RPMI8226 (cell line): ENCODE results near the gene SMPD2.

Experiments
- DNase-seq: peaks from one replicate; pipeline ENCODE4 v3.0.0-alpha.2; 2015

SMPD2 gene, protein sequence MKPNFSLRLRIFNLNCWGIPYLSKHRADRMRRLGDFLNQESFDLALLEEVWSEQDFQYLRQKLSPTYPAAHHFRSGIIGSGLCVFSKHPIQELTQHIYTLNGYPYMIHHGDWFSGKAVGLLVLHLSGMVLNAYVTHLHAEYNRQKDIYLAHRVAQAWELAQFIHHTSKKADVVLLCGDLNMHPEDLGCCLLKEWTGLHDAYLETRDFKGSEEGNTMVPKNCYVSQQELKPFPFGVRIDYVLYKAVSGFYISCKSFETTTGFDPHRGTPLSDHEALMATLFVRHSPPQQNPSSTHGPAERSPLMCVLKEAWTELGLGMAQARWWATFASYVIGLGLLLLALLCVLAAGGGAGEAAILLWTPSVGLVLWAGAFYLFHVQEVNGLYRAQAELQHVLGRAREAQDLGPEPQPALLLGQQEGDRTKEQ

DNA sequence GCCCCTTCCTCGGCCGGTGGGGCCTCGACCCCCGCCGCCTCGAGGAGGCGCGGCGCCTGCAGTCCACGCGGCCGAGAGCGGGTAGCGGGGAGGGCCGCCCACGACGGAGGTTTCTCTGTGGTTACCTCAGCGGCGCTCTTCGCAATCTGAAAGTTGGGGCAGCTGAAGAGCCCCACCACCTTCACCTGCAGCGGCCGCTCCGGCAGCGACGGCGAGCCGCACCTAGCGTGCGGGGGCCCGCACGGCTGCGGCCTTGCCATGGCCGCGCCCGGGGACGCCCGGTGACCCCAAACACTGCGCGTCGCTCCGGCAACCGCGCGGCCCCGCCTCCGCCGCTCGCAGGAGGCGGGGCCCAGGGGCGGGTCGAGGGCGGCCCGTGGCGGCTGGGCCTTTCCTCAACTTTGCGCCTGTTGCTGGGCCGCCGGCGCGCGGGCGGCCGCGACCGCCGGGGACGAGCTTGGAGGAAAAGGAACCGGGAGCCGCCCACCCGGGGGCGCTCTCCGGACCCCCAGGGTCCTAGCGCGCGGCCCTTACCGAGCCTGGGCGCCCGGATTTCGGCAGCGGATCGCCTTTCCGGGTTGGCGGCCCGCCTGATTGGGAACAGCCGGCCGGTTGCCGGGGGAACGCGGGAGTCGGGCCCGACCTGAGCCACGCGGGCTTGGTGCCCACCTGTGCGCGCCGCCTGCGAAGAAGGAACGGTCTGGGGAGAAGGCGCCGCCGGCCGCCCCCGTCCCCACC, at the start of gene SMPD2, which contains the start of gene PPIL6:
Gene SMPD2 (plus strand): TSS at position 394 of the 738 bp plus-strand sequence. CDS start 398 bp downstream, outside the sequence.
Gene PPIL6 (minus strand): TSS at position 298 of the 738 bp plus-strand sequence. CDS start 38 bp downstream, at position 260.
- peak; percentile 82 for DNase-seq

- no peak for DNase-seq
Observed at GRCh38 chr6:109393157-109393885, 47.2 kb upstream of the SMPD2 start.

GRCh38 chr6:109393886-109394281, 46.6 kb upstream of the SMPD2 start:
- DNase-seq: no peak

- no peak for DNase-seq
Observed at GRCh38 chr6:109396046-109396718, 44.3 kb upstream of the SMPD2 start.

DNA sequence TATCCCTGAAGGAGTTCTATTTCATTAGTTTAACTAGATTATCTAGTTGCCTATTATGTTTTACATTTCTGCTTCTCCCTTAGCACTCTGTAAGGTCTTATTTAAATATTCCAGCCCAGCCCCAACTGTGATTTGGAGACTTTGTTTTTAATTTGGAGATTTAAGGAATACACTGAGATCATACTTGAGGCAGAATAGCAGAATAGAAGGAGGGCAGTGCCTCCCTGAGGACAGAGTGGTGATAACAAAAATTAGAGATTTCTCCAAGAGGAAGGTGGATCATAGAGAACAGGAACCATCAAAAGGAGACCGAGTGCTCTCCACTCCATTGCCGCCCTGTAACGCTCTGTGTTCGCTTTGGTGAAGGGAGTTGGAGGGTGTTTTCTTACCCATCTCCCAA, 43.5 kb upstream of the SMPD2 start:
- no peak for DNase-seq

GRCh38 chr6:109406196-109406595, 34.3 kb upstream of the SMPD2 start:
- no peak for DNase-seq

DNA sequence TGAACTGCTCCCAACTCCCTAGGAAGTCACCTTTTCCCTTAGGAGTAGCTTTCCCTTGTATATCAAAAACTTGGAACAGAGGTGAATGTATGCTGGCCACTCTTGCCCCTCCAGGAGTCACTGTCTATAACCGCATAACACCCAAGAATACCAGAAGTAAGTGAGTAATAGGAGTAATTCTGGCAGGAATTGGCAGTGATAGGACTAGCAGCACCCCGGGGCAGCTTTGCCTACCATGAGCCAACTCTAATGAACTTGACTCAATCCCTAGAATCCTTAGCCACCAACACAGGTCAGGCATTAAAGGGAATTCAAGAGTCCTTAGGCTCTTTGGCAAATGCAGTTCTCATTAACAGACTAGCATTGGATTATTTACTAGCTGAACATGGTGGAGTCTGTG, 29.5 kb upstream of the SMPD2 start:
- DNase-seq: no peak

- no peak for DNase-seq
Observed at GRCh38 chr6:109417646-109418045, 22.9 kb upstream of the SMPD2 start.

GRCh38 chr6:109420751-109421150, 19.8 kb upstream of the SMPD2 start:
- no peak for DNase-seq

DNA sequence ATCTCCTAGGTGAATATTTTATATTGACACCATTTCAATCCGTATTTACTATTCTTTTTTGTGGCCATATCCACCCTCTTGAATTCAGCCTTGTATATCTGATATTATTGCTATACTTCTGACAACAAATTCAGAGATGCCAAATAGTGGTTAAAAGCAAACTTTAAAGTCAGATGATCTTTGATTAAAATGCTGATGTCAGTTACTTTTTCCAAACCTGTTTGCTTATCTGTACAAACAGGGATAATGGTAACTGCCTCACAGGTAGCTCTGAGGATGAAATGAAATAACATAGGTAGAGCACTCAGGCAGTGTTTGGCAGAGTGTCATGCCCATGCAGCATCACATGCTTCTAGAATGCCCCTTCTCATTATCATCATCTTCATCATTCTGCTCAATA, 19.3 kb upstream of the SMPD2 start:
- no peak for DNase-seq

- DNase-seq: no peak
Observed at GRCh38 chr6:109424946-109425345, 15.6 kb upstream of the SMPD2 start.

DNA sequence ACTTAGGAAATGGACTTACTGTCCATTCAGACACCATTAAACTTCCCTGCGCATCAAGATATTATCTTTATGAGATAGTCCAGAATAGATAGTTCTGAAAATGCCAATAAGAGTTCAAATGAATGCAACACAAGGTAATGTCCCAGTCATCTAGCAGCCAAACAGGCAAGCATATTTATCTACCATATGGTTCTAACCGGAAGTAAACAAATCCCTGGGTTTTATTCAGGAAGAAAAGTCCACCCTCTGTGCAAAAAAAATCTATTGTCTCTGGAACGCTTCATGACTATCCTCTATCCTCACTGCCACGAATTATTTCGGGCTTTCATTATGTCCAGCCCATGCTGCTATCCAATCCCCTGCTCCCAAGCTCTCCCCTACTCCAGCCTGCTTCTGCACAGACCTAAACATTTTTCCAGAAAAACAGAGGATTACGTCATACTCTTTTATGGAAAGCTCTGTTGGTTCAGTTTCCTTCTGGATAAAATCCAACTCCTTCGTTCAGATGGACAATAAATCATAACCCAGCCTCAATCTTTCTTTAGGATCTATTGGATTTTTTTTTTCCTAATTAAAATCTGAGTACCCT, 11.5 kb upstream of the SMPD2 start:
- no peak for DNase-seq

DNA sequence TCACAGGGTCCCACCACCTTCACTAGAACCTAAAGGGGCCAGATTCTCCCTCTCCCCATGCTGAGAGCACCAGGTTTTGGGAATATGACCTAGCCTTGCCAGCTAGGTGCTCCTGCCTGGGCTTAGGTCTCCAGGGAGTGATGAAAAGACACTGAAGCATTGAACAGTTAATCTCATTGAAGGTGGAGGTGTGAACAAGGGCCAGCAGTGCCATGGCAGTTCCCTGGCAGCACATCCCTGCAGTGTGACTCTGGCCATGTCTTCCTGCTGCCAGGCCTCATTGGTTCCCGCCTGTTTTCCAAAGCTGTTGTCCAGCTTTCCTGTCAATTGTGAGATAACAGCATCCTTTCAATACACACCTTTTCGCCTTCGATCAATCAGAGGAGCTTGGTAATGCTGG, 11.0 kb upstream of the SMPD2 start:
- no peak for DNase-seq

DNA sequence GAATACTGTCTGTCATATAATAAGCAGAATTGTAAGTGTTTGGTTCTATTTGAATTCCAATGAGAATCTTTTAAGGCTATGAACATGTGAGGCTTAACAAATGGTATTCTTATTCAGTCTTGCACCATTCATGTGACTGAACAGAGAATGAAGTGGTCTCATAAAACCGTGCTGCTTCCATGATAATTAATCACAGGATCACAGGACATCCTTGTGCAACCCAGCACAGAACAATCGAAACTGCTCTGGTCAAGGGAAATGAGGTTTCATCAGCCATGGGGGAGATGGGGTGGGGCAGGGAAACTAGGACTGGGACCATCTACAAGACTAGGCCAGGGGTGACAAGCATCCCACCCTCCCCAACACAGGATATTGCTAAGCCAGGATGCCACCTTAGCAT, 6.1 kb upstream of the SMPD2 start:
- DNase-seq: no peak

- no peak for DNase-seq
Observed at GRCh38 chr6:109436041-109436440, 4.5 kb upstream of the SMPD2 start.

DNA sequence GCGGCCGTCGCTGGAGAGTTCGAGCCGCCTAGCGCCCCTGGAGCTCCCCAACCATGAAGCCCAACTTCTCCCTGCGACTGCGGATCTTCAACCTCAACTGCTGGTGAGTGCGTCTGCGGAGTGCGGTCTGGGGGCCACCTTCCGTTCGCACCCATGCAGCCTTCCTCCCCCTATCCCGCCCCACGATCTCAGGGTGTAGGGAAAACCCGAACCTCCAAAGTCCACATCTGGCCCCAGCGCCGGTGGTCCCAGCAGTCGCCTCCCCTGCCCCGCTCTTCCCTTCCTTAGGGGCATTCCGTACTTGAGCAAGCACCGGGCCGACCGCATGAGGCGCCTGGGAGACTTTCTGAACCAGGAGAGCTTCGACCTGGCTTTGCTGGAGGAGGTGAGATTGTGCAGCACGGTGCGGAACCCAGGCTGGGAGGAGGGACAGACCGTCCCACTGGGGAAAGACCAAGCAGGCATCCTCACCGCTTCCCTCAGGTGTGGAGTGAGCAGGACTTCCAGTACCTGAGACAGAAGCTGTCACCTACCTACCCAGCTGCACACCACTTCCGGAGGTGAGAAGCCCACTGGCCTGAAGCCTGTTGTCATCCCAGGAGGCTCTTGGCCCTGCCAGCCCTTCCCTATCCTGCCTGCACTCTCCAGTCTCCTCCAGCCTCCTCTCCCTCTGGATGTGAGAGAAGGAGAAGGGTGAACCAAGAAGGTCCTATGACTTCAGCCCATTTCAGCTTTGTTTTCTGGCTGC, 719 bp downstream of the SMPD2 start:
- DNase-seq: peak; percentile 58

DNA sequence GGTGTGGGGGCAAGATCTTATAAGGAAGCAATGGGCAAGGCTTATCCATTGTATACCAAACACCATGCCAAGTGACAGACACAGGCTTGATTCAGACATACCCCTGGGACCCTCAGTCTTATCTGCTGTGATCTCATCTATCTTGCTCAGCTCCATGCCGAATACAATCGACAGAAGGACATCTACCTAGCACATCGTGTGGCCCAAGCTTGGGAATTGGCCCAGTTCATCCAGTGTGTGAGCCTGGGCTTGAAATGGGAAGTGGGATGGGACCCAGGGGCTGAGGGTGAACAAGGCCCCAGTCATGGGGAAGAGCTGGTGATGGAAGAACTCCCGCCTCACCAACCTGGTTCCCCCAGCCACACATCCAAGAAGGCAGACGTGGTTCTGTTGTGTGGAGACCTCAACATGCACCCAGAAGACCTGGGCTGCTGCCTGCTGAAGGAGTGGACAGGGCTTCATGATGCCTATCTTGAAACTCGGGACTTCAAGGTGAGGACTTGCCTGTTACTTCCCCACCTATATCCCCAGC, 1.9 kb downstream of the SMPD2 start:
- no peak for DNase-seq

- no peak for DNase-seq
Observed at GRCh38 chr6:109443425-109443950, 3.0 kb downstream of the SMPD2 start.

- no peak for DNase-seq
Observed at GRCh38 chr6:109445382-109445781, 4.9 kb downstream of the SMPD2 start.

DNA sequence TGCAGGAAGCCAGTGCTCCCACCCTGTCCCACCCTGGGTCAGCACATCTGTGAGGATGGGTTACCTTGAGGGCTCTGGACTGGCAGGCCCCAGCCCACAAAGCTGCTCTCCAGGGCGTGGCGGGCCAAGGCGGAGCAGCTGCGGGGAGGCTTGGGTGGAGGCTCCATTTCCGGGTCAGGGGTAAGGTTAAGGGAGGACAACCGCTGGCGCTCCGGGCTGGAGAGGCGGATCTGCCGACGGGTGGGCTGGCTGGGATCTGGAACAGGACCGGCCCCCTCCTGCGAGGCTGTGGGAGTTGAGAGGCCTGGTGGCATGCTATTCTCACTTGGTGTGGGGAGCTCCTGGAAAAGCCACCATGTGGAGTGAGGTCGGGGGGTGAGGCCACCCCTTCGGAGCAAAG, 5.5 kb downstream of the SMPD2 start:
- no peak for DNase-seq

DNA sequence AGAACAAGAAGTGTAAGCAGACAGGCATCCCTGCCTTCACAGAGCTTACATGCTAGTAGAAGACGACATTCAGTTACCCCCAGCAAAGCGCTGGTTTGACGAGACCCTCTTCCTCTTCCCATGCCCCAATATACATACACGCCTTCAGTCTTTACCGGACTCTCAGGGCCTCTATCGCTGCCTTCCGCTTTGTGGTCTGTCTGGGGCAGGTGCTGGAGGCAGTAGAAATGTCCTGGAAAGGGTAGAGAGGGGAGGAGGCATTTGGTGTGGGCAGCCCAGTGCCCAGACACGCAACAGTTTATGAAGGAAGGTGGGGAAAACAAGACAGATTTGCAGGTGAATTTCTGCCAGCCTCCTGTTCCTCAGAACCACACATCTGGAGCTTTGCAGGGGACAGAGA, 6.0 kb downstream of the SMPD2 start:
- no peak for DNase-seq
